Measurements from ENCODE around the gene VGLL2. TPM values are rescaled to one million over a fixed set of nuclear protein-coding genes. Genes with fewer than 3 reads are reported as not detected.

The VGLL2 gene
- total and polyA plus RNA-seq, 2 donors (not counting 3 experiments of a cell fraction or from before 2014, with no cell fraction given): not detected

DNA sequence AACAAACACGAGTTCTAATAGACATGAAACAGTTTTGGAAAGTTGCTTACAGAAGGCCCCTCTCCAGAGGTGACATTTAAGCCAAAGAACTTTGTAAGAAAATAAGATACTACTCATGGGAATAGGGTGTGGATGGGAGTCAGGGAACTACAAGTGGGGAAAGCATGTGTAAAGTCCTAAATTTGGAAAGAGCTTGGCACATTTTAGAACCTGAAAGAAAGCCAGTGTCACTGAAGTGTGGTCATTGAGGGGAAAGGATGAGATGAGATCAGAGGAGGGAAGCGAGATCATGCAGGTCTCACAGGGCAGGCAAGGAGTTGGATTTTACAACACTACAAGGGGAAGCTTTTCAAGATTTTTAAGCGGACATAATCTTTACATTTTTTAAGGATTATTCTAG is 38.0 kb downstream of the VGLL2 start:
- ChIA-PET POLR2A (no interaction called here), CTCF (interaction anchor here (0.9 to 1.1 kb wide), 2 partner anchors 9 to 20 kb away, joined by 3 read pairs; no protein-coding TSS in a partner anchor)
- Histone ChIP-seq H3K9me3 (replicated peaks; ENCODE audit: control insufficient read depth, insufficient read depth, low read length) (no peaks in the 10 kb centered on the region), H3K4me2 (ENCODE audit: insufficient read depth, low read length) (no peak overlapping the region), H3K27ac (ENCODE audit: insufficient read depth, low read depth, low read length) (no peak overlapping the region), H3K27me3 (ENCODE audit: control insufficient read depth in 2 of 2, insufficient read depth in 2 of 2, low read length in 2 of 2) (no peaks in the 10 kb centered on the region), H3K9ac (replicated peaks; ENCODE audit: extremely low read depth, insufficient read depth, low read length) (no peak overlapping the region), H3K9me1 (replicated peaks; ENCODE audit: control insufficient read depth, extremely low read depth, insufficient read depth, low read length) (no peaks in the 10 kb centered on the region), H3K79me2 (ENCODE audit: control insufficient read depth, insufficient read depth, low read length) (no peaks in the 10 kb centered on the region), H2AFZ (ENCODE audit: low read depth, low read length) (no peak overlapping the region), H4K20me1 (replicated peaks; ENCODE audit: control insufficient read depth, extremely low read depth, insufficient read depth, low read length) (no peaks in the 10 kb centered on the region), H3K4me3 (replicated peaks in 1 of 3; ENCODE audit: insufficient read depth in 1 of 3, low read depth in 1 of 3, low read length in 3 of 3) (no peak overlapping the region), H3K36me3 (ENCODE audit: control insufficient read depth in 2 of 2, extremely low read depth in 1 of 2, insufficient read depth in 2 of 2, low read length in 2 of 2) (no peaks in the 10 kb centered on the region), H3K4me1 (ENCODE audit: control insufficient read depth, extremely low read depth, insufficient read depth, low read length) (no peaks in the 10 kb centered on the region)
- FAIRE-seq (no peak), DNase-seq (ENCODE audit: low read depth, low spot score) (no peak)
- intact Hi-C loops (cut with micrococcal nuclease) (no loop called here), dilution Hi-C loops (cut with MboI; ENCODE audit: extremely low pct_ligation_motif_present, low sequenced_read_pairs) (no loop called here)
- BruUV-seq (replicated peaks): no TSS peak
- no peak for TF ChIP-seq POLR2AphosphoS5 (IDR thresholded peaks at IDR 0.05; ENCODE audit: insufficient read depth, low read depth, low read length)
- TF ChIP-seq MYC (IDR thresholded peaks at IDR 0.05; ENCODE audit: low read depth, low read length): no peak
- no peak for TF ChIP-seq EZH2 (IDR thresholded peaks at IDR 0.05; ENCODE audit: borderline replicate concordance, low read depth, low read length, severe bottlenecking)
- no peak for TF ChIP-seq JUN (IDR thresholded peaks at IDR 0.05; ENCODE audit: borderline replicate concordance, insufficient read depth, insufficient read length, low read depth)
- TF ChIP-seq, protein P1, sequence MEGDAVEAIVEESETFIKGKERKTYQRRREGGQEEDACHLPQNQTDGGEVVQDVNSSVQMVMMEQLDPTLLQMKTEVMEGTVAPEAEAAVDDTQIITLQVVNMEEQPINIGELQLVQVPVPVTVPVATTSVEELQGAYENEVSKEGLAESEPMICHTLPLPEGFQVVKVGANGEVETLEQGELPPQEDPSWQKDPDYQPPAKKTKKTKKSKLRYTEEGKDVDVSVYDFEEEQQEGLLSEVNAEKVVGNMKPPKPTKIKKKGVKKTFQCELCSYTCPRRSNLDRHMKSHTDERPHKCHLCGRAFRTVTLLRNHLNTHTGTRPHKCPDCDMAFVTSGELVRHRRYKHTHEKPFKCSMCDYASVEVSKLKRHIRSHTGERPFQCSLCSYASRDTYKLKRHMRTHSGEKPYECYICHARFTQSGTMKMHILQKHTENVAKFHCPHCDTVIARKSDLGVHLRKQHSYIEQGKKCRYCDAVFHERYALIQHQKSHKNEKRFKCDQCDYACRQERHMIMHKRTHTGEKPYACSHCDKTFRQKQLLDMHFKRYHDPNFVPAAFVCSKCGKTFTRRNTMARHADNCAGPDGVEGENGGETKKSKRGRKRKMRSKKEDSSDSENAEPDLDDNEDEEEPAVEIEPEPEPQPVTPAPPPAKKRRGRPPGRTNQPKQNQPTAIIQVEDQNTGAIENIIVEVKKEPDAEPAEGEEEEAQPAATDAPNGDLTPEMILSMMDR (IDR thresholded peaks at IDR 0.05; ENCODE audit: extremely low read depth in 1 of 2, insufficient read depth in 1 of 2, low read depth in 1 of 2, low read length in 2 of 2): no peak
- no peak for TF ChIP-seq POLR2A (IDR thresholded peaks at IDR 0.05; ENCODE audit: low read depth, low read length)
- TF ChIP-seq, protein P2, sequence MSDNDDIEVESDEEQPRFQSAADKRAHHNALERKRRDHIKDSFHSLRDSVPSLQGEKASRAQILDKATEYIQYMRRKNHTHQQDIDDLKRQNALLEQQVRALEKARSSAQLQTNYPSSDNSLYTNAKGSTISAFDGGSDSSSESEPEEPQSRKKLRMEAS (IDR thresholded peaks at IDR 0.05; ENCODE audit: insufficient read depth, insufficient read length): no peak
- no peak for TF ChIP-seq FOS (IDR thresholded peaks at IDR 0.05; ENCODE audit: borderline replicate concordance, insufficient read depth, low read length)
- TF ChIP-seq GATA2 (IDR thresholded peaks at IDR 0.05; ENCODE audit: insufficient read depth, insufficient read length, low read depth, low read length): no peak
